ENCODE measurements around the gene FAIM2.

Gene FAIM2

GRCh38 chr12:49939307-49939706 lies 35.6 kb upstream of the FAIM2 start:
- FAIRE-seq: no peak

- no peak for FAIRE-seq
These were observed 34.1 kb upstream of the FAIM2 start for GRCh38 chr12:49937639-49938300.

GRCh38 chr12:49936925-49937324 lies 33.2 kb upstream of the FAIM2 start:
- FAIRE-seq: no peak

- no peak for FAIRE-seq
These were observed 30.8 kb upstream of the FAIM2 start for GRCh38 chr12:49934505-49934904.

GRCh38 chr12:49933796-49934195 lies 30.1 kb upstream of the FAIM2 start:
- no peak for FAIRE-seq

- FAIRE-seq: no peak
These were observed 28.9 kb upstream of the FAIM2 start for GRCh38 chr12:49932533-49933130.

GRCh38 chr12:49932023-49932422 lies 28.3 kb upstream of the FAIM2 start:
- no peak for FAIRE-seq

- no peak for FAIRE-seq
These were observed 27.0 kb upstream of the FAIM2 start for GRCh38 chr12:49930515-49931288.

GRCh38 chr12:49929581-49929980 lies 25.9 kb upstream of the FAIM2 start:
- no peak for FAIRE-seq

- no peak for FAIRE-seq
These were observed 24.8 kb upstream of the FAIM2 start for GRCh38 chr12:49928471-49928870.

- FAIRE-seq: no peak
These were observed 21.9 kb upstream of the FAIM2 start for GRCh38 chr12:49925433-49926204.

- FAIRE-seq: no peak
These were observed 21.0 kb upstream of the FAIM2 start for GRCh38 chr12:49924628-49925246.

GRCh38 chr12:49923880-49924556 lies 20.3 kb upstream of the FAIM2 start:
- FAIRE-seq: no peak

GRCh38 chr12:49923035-49923644 lies 19.4 kb upstream of the FAIM2 start:
- no peak for FAIRE-seq

GRCh38 chr12:49922349-49923034 lies 18.8 kb upstream of the FAIM2 start:
- FAIRE-seq: no peak

- no peak for FAIRE-seq
These were observed 18.2 kb upstream of the FAIM2 start for GRCh38 chr12:49921936-49922335.

GRCh38 chr12:49921299-49921698 lies 17.6 kb upstream of the FAIM2 start:
- no peak for FAIRE-seq

- no peak for FAIRE-seq
These were observed 17.2 kb upstream of the FAIM2 start for GRCh38 chr12:49920915-49921286.

GRCh38 chr12:49920241-49920914 lies 16.7 kb upstream of the FAIM2 start:
- FAIRE-seq: no peak

GRCh38 chr12:49917788-49918173 lies 14.1 kb upstream of the FAIM2 start:
- no peak for FAIRE-seq
